Natural killer cell (primary cell): Measurements from ENCODE around the gene TRRAP. TPM values are rescaled to one million over a fixed set of nuclear protein-coding genes. Genes with fewer than 3 reads are reported as not detected.

ENCODE experiments used
- ATAC-seq, 3 donors: fragments of 150-1000 bp in 2 of 3; fragments of 200-7000 bp in 1 of 3; cut with Tn5 transposase; 1 replicate in 1 of 3; 2 replicates in 2 of 3; pipeline ENCODE4 v1.10.0; 2021; ENCODE audit warnings: mild to moderate bottlenecking in 2 of 3, moderate library complexity in 2 of 3
- DNase-seq, 2 donors: peaks; one replicate each; pipeline versions ENCODE4 v3.0.0 to v3.0.0-alpha.2; 2013 to 2021; ENCODE audit warnings: mixed read lengths in 1 of 2
- H3K27ac ChIP-seq: one replicate; pipeline ENCODE4 v1.5.1; 2013; ENCODE audit warnings: mild to moderate bottlenecking, low read length
- H3K27me3 ChIP-seq: one replicate; pipeline ENCODE4 v1.6.1; 2013; ENCODE audit warnings: low read length; ENCODE audit not compliant: control insufficient read depth, insufficient read depth
- H3K36me3 ChIP-seq: one replicate; pipeline ENCODE4 v1.6.1; 2013; ENCODE audit warnings: low read length; ENCODE audit not compliant: control insufficient read depth, insufficient read depth
- H3K4me1 ChIP-seq: one replicate; pipeline ENCODE4 v1.6.1; 2013; ENCODE audit warnings: low read length; ENCODE audit not compliant: control insufficient read depth, insufficient read depth
- H3K4me3 ChIP-seq: one replicate; pipeline ENCODE4 v1.5.1; 2013; ENCODE audit warnings: low read length
- H3K9me3 ChIP-seq: one replicate; pipeline ENCODE4 v1.6.1; 2013; ENCODE audit warnings: low read length; ENCODE audit not compliant: control insufficient read depth, insufficient read depth
- H3K27ac Mint-ChIP-seq, 2 donors: one replicate each; pipeline ENCODE4 v1.8.0; 2022; ENCODE audit warnings: mild to moderate bottlenecking in 2 of 2, mixed read lengths in 2 of 2, moderate library complexity in 1 of 2
- H3K27me3 Mint-ChIP-seq, 2 donors: one replicate each; pipeline ENCODE4 v1.8.0; 2022; ENCODE audit warnings: low read depth in 2 of 2, mixed read lengths in 2 of 2
- H3K36me3 Mint-ChIP-seq: one replicate; pipeline ENCODE4 v1.8.0; 2022; ENCODE audit warnings: mixed read lengths
- H3K4me1 Mint-ChIP-seq, 2 donors: one replicate each; pipeline ENCODE4 v1.8.0; 2022; ENCODE audit warnings: mixed read lengths in 2 of 2
- H3K4me3 Mint-ChIP-seq: one replicate; pipeline ENCODE4 v1.8.0; 2022; ENCODE audit warnings: mild to moderate bottlenecking, moderate library complexity, mixed read lengths
- H3K9me3 Mint-ChIP-seq, 2 donors: one replicate each; pipeline ENCODE4 v1.8.0; 2022; ENCODE audit warnings: mixed read lengths in 2 of 2
- WGBS: methylation state at CpG from one replicate; pipeline ENCODE4 v1.1.7; 2013; ENCODE audit warnings: missing lambda C conversion rate; ENCODE audit not compliant: insufficient coverage; 5-methylcytosine and 5-hydroxymethylcytosine counted together
- intact Hi-C: fragments of 100-400 bp; cut with micrococcal nuclease; formaldehyde crosslinking; loops from one replicate; pipeline ENCODE4 v1.14.2; 2022
- total RNA-seq, 4 donors: library from RNA; stranded (reverse); fragments of 120-200 nt in 1 of 4; gene quantifications; one replicate each; pipeline versions ENCODE4 v1.2.3 to v1.2.4, GENCODE V29; 2013 to 2022
- TF ChIP-seq, protein P1 (sequence below): fragments of 200-600 bp; IDR thresholded peaks from one replicate; pipeline ENCODE4 v1.8.0; 2022; ENCODE audit warnings: antibody characterized with exemption

Gene TRRAP
- total RNA-seq, 3 donors from 2014 or later (not counting 1 experiment from before 2014, with no cell fraction given) = 45.4 to 62.9 (median 62.4) TPM

DNA sequence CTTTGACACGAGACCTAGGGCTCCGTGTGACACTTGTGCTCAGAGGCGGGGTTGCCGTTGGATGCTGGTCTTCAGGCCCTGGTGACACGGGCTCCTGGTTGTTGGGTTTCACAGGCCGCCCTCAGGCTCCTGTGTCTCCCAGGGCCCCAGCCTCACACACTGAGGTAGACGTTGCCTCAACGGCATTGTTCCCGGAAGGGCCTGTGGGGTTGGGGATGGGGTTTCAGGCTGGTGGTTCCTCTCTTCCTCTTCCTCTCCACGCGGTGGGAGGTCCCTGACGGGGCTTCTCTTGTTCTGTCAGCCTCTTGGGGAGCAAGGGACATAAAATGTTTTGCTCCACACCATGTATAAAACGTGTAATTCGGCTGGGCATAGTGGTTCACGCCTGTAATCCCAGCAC, 125.1 kb downstream of the TRRAP start:
- peaks cover 62% of the 10 kb centered on the region for H3K36me3 ChIP-seq
- ATAC-seq = no peak
- H3K27me3 Mint-ChIP-seq = no peaks in the 10 kb centered on the region
- H3K27me3 ChIP-seq = no peaks in the 10 kb centered on the region
- no peak overlapping the region for H3K27ac ChIP-seq
- H3K9me3 ChIP-seq = no peaks in the 10 kb centered on the region
- no peaks in the 10 kb centered on the region for H3K36me3 Mint-ChIP-seq
- H3K4me1 Mint-ChIP-seq = peaks cover 5 to 8% of the 10 kb centered on the region in 2 donors
- no peak overlapping the region for H3K4me3 ChIP-seq
- H3K4me1 ChIP-seq = no peaks in the 10 kb centered on the region
- H3K4me3 Mint-ChIP-seq = no peak overlapping the region
- TF ChIP-seq, protein P1, sequence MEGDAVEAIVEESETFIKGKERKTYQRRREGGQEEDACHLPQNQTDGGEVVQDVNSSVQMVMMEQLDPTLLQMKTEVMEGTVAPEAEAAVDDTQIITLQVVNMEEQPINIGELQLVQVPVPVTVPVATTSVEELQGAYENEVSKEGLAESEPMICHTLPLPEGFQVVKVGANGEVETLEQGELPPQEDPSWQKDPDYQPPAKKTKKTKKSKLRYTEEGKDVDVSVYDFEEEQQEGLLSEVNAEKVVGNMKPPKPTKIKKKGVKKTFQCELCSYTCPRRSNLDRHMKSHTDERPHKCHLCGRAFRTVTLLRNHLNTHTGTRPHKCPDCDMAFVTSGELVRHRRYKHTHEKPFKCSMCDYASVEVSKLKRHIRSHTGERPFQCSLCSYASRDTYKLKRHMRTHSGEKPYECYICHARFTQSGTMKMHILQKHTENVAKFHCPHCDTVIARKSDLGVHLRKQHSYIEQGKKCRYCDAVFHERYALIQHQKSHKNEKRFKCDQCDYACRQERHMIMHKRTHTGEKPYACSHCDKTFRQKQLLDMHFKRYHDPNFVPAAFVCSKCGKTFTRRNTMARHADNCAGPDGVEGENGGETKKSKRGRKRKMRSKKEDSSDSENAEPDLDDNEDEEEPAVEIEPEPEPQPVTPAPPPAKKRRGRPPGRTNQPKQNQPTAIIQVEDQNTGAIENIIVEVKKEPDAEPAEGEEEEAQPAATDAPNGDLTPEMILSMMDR = no peak
- WGBS = 87% methylated on average over 13 of the region's 15 CpGs
- no peaks in the 10 kb centered on the region for H3K9me3 Mint-ChIP-seq
- DNase-seq = no peak
- intact Hi-C loops = no loop called here
- no peak overlapping the region for H3K27ac Mint-ChIP-seq

DNA sequence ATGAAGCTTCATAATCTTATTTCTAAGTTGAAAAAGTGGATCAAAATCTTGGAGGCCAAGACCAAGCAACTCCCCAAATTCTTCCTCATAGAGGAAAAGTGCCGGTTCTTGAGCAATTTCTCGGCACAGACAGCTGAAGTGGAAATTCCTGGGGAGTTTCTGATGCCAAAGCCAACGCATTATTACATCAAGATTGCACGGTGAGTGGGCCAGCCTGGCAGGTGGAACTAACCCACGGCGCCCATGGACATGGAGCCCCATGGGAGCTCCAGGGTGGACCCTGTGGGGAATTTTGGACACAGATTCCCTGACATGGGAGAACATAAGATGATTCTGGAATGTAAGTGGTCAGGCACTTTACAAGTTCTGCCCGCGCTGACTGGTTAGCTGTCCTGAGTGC, 125.9 kb downstream of the TRRAP start:
- no peaks in the 10 kb centered on the region for H3K9me3 Mint-ChIP-seq
- no peaks in the 10 kb centered on the region for H3K36me3 Mint-ChIP-seq
- Histone ChIP-seq H3K36me3 (peaks cover 65% of the 10 kb centered on the region), H3K27ac (no peak overlapping the region), H3K9me3 (no peaks in the 10 kb centered on the region), H3K4me1 (no peaks in the 10 kb centered on the region), H3K27me3 (no peaks in the 10 kb centered on the region), H3K4me3 (no peak overlapping the region)
- intact Hi-C loops = no loop called here
- no peak overlapping the region for H3K4me3 Mint-ChIP-seq
- peaks cover 5 to 8% of the 10 kb centered on the region in 2 donors for H3K4me1 Mint-ChIP-seq
- ATAC-seq = no peak
- no peaks in the 10 kb centered on the region for H3K27me3 Mint-ChIP-seq
- H3K27ac Mint-ChIP-seq = no peak overlapping the region
- TF ChIP-seq, protein P1 = no peak
- DNase-seq = no peak
- 98% methylated on average over 8 of the region's 8 CpGs for WGBS

DNA sequence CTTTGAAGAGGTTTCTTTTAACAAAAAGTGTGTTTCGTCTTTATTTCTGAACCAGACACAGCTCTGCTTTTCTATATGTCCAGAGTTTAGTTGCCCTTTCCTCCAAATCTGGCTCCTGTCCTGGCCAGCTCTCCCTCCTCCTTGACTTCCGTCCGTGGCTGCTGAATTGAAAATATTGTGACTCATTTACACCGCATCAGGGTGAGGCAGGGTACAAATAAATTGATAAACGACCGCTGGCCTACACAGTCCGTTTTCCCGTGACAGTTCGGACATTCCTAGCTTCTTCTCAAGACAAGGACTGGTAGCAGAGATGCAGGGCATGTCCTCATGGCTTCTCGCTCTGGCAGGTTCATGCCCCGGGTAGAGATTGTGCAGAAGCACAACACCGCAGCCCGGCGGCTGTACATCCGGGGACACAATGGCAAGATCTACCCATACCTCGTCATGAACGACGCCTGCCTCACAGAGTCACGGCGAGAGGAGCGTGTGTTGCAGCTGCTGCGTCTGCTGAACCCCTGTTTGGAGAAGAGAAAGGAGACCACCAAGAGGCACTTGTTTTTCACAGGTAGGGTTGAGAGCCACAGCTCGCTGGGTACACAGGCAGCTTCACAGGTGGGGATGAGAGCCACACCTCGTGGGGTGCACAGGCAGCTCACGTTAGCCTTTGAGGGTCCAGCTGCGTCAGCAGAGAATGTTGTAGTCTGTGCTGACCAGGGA, 126.6 kb downstream of the TRRAP start:
- H3K27me3 Mint-ChIP-seq = no peaks in the 10 kb centered on the region
- 97% methylated on average over 26 of the region's 26 CpGs for WGBS
- H3K9me3 Mint-ChIP-seq = no peaks in the 10 kb centered on the region
- H3K4me3 Mint-ChIP-seq = no peak overlapping the region
- TF ChIP-seq, protein P1 = no peak
- ATAC-seq = no peak
- DNase-seq = no peak
- no peaks in the 10 kb centered on the region for H3K36me3 Mint-ChIP-seq
- no peak overlapping the region for H3K27ac ChIP-seq
- H3K4me1 Mint-ChIP-seq = peaks cover 5 to 8% of the 10 kb centered on the region in 2 donors
- intact Hi-C loops = no loop called here
- H3K36me3 ChIP-seq = peaks cover 60% of the 10 kb centered on the region
- H3K4me1 ChIP-seq = no peaks in the 10 kb centered on the region
- no peak overlapping the region for H3K27ac Mint-ChIP-seq
- H3K27me3 ChIP-seq = no peaks in the 10 kb centered on the region
- no peak overlapping the region for H3K4me3 ChIP-seq
- H3K9me3 ChIP-seq = no peaks in the 10 kb centered on the region

GRCh38 chr7:99005776-99006175, 127.4 kb downstream of the TRRAP start:
- Histone ChIP-seq H3K4me1 (no peaks in the 10 kb centered on the region), H3K36me3 (peaks cover 56% of the 10 kb centered on the region), H3K9me3 (no peaks in the 10 kb centered on the region), H3K4me3 (no peak overlapping the region), H3K27ac (no peak overlapping the region), H3K27me3 (no peaks in the 10 kb centered on the region)
- peaks cover 5 to 8% of the 10 kb centered on the region in 2 donors for H3K4me1 Mint-ChIP-seq
- 85% methylated on average over 15 of the region's 15 CpGs for WGBS
- intact Hi-C loops = no loop called here
- no peaks in the 10 kb centered on the region for H3K9me3 Mint-ChIP-seq
- no peaks in the 10 kb centered on the region for H3K36me3 Mint-ChIP-seq
- ATAC-seq (no peak), DNase-seq (no peak)
- H3K27ac Mint-ChIP-seq = no peak overlapping the region
- H3K4me3 Mint-ChIP-seq = no peak overlapping the region
- H3K27me3 Mint-ChIP-seq = no peaks in the 10 kb centered on the region
- TF ChIP-seq, protein P1 = no peak
